ENCODE results near the gene FRRS1L.

The FRRS1L gene

GRCh38 chr9:109176963-109177362 is 9.9 kb upstream of the FRRS1L start:
- DNase-seq (ENCODE audit: extremely low read depth, low read depth) = no peak
- TF ChIP-seq CTCF (IDR thresholded peaks at IDR 0.05; ENCODE audit: low read depth, low read length, missing control alignments) = no peak
- no peak overlapping the region for H3K4me3 ChIP-seq (replicated peaks; ENCODE audit: low read depth, low read length)

GRCh38 chr9:109176386-109176785 is 9.3 kb upstream of the FRRS1L start:
- no peak overlapping the region for H3K4me3 ChIP-seq (replicated peaks; ENCODE audit: low read depth, low read length)
- TF ChIP-seq CTCF (IDR thresholded peaks at IDR 0.05; ENCODE audit: low read depth, low read length, missing control alignments) = no peak
- no peak for DNase-seq (ENCODE audit: extremely low read depth, low read depth)

GRCh38 chr9:109172935-109173334 is 5.9 kb upstream of the FRRS1L start:
- TF ChIP-seq CTCF (IDR thresholded peaks at IDR 0.05; ENCODE audit: low read depth, low read length, missing control alignments) = no peak

GRCh38 chr9:109171926-109172325 is 4.9 kb upstream of the FRRS1L start:
- H3K4me3 ChIP-seq (replicated peaks; ENCODE audit: low read depth, low read length) = no peak overlapping the region
- TF ChIP-seq CTCF (IDR thresholded peaks at IDR 0.05; ENCODE audit: low read depth, low read length, missing control alignments) = no peak
- no peak for DNase-seq (ENCODE audit: extremely low read depth, low read depth)

More at GRCh38 chr9:109172935-109173334, 5.9 kb upstream of the FRRS1L start:
- H3K4me3 ChIP-seq (replicated peaks; ENCODE audit: low read depth, low read length) = no peak overlapping the region
- DNase-seq (ENCODE audit: extremely low read depth, low read depth) = no peak

GRCh38 chr9:109168170-109168569 is 1.1 kb upstream of the FRRS1L start:
- no peak for DNase-seq (ENCODE audit: extremely low read depth, low read depth)
- H3K4me3 ChIP-seq (replicated peaks; ENCODE audit: low read depth, low read length) = no peak overlapping the region
- TF ChIP-seq CTCF (IDR thresholded peaks at IDR 0.05; ENCODE audit: low read depth, low read length, missing control alignments) = no peak

GRCh38 chr9:109167716-109168115 is 667 bp upstream of the FRRS1L start:
- DNase-seq (ENCODE audit: extremely low read depth, low read depth) = no peak
- H3K4me3 ChIP-seq (replicated peaks; ENCODE audit: low read depth, low read length) = no peak overlapping the region
- TF ChIP-seq CTCF (IDR thresholded peaks at IDR 0.05; ENCODE audit: low read depth, low read length, missing control alignments) = no peak

GRCh38 chr9:109166171-109166770 is 778 bp downstream of the FRRS1L start:
- no peak for DNase-seq (ENCODE audit: extremely low read depth, low read depth)
- no peak overlapping the region for H3K4me3 ChIP-seq (replicated peaks; ENCODE audit: low read depth, low read length)
- no peak for TF ChIP-seq CTCF (IDR thresholded peaks at IDR 0.05; ENCODE audit: low read depth, low read length, missing control alignments)
